Measurements from ENCODE around the gene CIC. TPM values are rescaled to one million over a fixed set of nuclear protein-coding genes. Genes with fewer than 3 reads are reported as not detected.

The CIC gene
- total RNA-seq, 4 donors from 2014 or later: 25.1 to 54.9 (median 27.9) TPM

GRCh38 chr19:42278452-42279154 is 9.6 kb downstream of the CIC start:
- peak overlapping the region in 2 of 4 donors; percentile 2 to 4 for H3K4me3 ChIP-seq
- WGBS, 2 donors: 49 to 51% methylated on average over 4 to 5 of the region's 5 CpGs
- TF ChIP-seq POLR2A (IDR thresholded peaks at IDR 0.05): no peak
- peak in 1 of 6 experiments; percentile 2 for TF ChIP-seq CTCF (IDR thresholded peaks at IDR 0.05)
- peaks cover 67 to 100% (median 79%) of the 10 kb centered on the region in 3 donors for H3K4me1 ChIP-seq
- H3K36me3 ChIP-seq: peaks cover 7 to 32% (median 12%) of the 10 kb centered on the region in 3 donors
- H3K9me3 ChIP-seq: no peaks in the 10 kb centered on the region
- no peak for DNase-seq
- H3K27me3 ChIP-seq: no peaks in the 10 kb centered on the region
- peak overlapping the region; percentile 84 to 99 (median 96) for H3K27ac ChIP-seq
- intact Hi-C loops (cut with DNase I): no loop called here

GRCh38 chr19:42279155-42279901 is 10.3 kb downstream of the CIC start:
- Histone ChIP-seq H3K27me3 (no peaks in the 10 kb centered on the region), H3K4me3 (peak overlapping the region; percentile 34 to 96 (median 76)), H3K27ac (peak overlapping the region; percentile 84 to 99 (median 96)), H3K36me3 (peaks cover 0 to 25% (median 5%) of the 10 kb centered on the region in 3 donors), H3K9me3 (no peaks in the 10 kb centered on the region), H3K4me1 (peaks cover 67 to 93% (median 77%) of the 10 kb centered on the region in 3 donors)
- WGBS, 2 donors: 6 to 12% methylated on average over 6 of the region's 6 CpGs
- no peak for DNase-seq
- intact Hi-C loops (cut with DNase I): no loop called here
- no peak for TF ChIP-seq POLR2A (IDR thresholded peaks at IDR 0.05)
- TF ChIP-seq CTCF (IDR thresholded peaks at IDR 0.05): no peak

- H3K27me3 ChIP-seq: no peaks in the 10 kb centered on the region
- H3K9me3 ChIP-seq: no peaks in the 10 kb centered on the region
- peak in 2 of 4 donors; percentile 8 to 36 for TF ChIP-seq POLR2A (IDR thresholded peaks at IDR 0.05)
- TF ChIP-seq CTCF (IDR thresholded peaks at IDR 0.05): peak; percentile 87 to 96 (median 94)
- peak overlapping the region; percentile 34 to 96 (median 76) for H3K4me3 ChIP-seq
- no peak for DNase-seq
- peaks cover 0 to 17% (median 0%) of the 10 kb centered on the region in 3 donors for H3K36me3 ChIP-seq
- intact Hi-C loops (cut with DNase I): no loop called here
- H3K27ac ChIP-seq: peak overlapping the region; percentile 84 to 99 (median 96)
- H3K4me1 ChIP-seq: peaks cover 75 to 92% (median 76%) of the 10 kb centered on the region in 3 donors
- WGBS, 2 donors: 0% methylated on average over 3 to 23 of the region's 89 CpGs
Measured at GRCh38 chr19:42279902-42280814, 11.1 kb downstream of the CIC start.

DNA sequence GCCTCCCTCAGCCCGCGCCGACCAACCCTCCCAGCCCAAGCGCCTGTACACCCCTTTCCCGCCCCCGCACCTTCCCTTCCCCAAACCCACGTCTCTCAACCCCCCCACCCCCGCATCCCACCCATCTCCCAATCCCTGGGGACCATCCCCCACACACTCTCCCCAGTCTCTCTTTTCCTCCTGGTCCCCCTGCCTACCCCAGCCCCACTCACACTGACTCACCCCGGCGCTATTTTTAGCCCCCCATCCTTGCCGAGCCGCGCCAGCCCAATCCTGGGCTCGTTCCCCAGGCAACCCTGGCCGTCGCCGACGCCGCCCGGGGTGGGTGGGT is 11.7 kb downstream of the CIC start:
- Histone ChIP-seq H3K27me3 (no peaks in the 10 kb centered on the region), H3K36me3 (peaks cover 0 to 10% (median 0%) of the 10 kb centered on the region in 3 donors), H3K27ac (peak overlapping the region; percentile 84 to 99 (median 96)), H3K4me3 (peak overlapping the region; percentile 34 to 96 (median 76)), H3K4me1 (peaks cover 77 to 92% (median 81%) of the 10 kb centered on the region in 3 donors), H3K9me3 (no peaks in the 10 kb centered on the region)
- 0% methylated on average over 3 to 4 of the region's 20 CpGs for WGBS, 2 donors
- intact Hi-C loops (cut with DNase I): no loop called here
- TF ChIP-seq POLR2A (IDR thresholded peaks at IDR 0.05) (no peak), CTCF (IDR thresholded peaks at IDR 0.05) (no peak)
- no peak for DNase-seq

All from esophagus squamous epithelium (tissue), 5 donors.